ENCODE results near the gene CC2D2A. TPM values are rescaled to one million over a fixed set of nuclear protein-coding genes. Genes with fewer than 3 reads are reported as not detected.

Gene CC2D2A
- total and polyA plus RNA-seq, 10 of the 15 experiments (the other 5 are each of a cell fraction or from before 2014, with no cell fraction given), result 0.04 to 1.1 (median 0.26) TPM

GRCh38 chr4:15481961-15482745 is 12.5 kb downstream of the CC2D2A start:
- ATAC-seq (no peak), DNase-seq (ENCODE audit: low read depth, low spot score) (no peak), FAIRE-seq (no peak)
- SMC1A ChIA-PET (ENCODE audit: uncharacterized antibody, unreplicated experiment), result interaction anchor here (1.1 kb wide), 1 partner anchor 166 kb away, joined by 3 read pairs; no protein-coding TSS in a partner anchor
- Histone ChIP-seq H2AFZ (ENCODE audit: control insufficient read depth, low read depth, low read length) (no peak overlapping the region), H3K4me2 (ENCODE audit: control insufficient read depth, insufficient read depth) (no peak overlapping the region), H3K27ac (ENCODE audit: control insufficient read depth, insufficient read depth) (no peak overlapping the region), H3K36me3 (ENCODE audit: control insufficient read depth in 2 of 2, insufficient read depth in 2 of 2, low read length in 1 of 2) (no peaks in the 10 kb centered on the region), H3K9ac (ENCODE audit: control insufficient read depth, insufficient read depth, low read length) (no peak overlapping the region), H3K4me3 (no peak overlapping the region), H3K27me3 (replicated peaks in 1 of 2; ENCODE audit: control insufficient read depth in 2 of 2, insufficient read depth in 2 of 2, low read length in 1 of 2) (no peaks in the 10 kb centered on the region), H4K20me1 (ENCODE audit: control insufficient read depth, insufficient read depth) (no peaks in the 10 kb centered on the region), H3K9me3 (replicated peaks; ENCODE audit: control insufficient read depth, insufficient read depth, low read length) (no peaks in the 10 kb centered on the region), H3K79me2 (ENCODE audit: control insufficient read depth, insufficient read depth, low read length) (no peaks in the 10 kb centered on the region), H3K4me1 (ENCODE audit: control insufficient read depth, insufficient read depth, low read length) (no peaks in the 10 kb centered on the region)
- RAD21 ChIA-PET (ENCODE audit: unreplicated experiment), result no interaction called here
- POLR2A ChIA-PET, result no interaction called here
- TF ChIP-seq NKRF (conservative IDR thresholded peaks at IDR 0.05), result no peak
- TF ChIP-seq BMI1 (IDR thresholded peaks at IDR 0.05; ENCODE audit: borderline replicate concordance), result no peak
- TF ChIP-seq CTCF (IDR thresholded peaks at IDR 0.05 in 2 of 3, conservative IDR thresholded peaks at IDR 0.05 in 1 of 3; ENCODE audit: control insufficient read depth in 2 of 3, extremely low read depth in 1 of 3, insufficient read depth in 1 of 3, low read depth in 3 of 3, low read length in 3 of 3), result no peak
- no peak for TF ChIP-seq HDAC6 (IDR thresholded peaks at IDR 0.05; ENCODE audit: unreplicated experiment)
- no peak for TF ChIP-seq ZNF384 (IDR thresholded peaks at IDR 0.05; ENCODE audit: borderline replicate concordance, low read depth, low read length)
- no peak for TF ChIP-seq REST (IDR thresholded peaks at IDR 0.05; ENCODE audit: low read depth, low read length)
- CTCF ChIA-PET, result interaction anchor here (3.2 kb wide), 1 partner anchor 169 kb away, joined by 37 read pairs; no protein-coding TSS in a partner anchor
- BruUV-seq (replicated peaks), result no TSS peak
- intact Hi-C loops (cut with micrococcal nuclease; ENCODE audit: unreplicated experiment), result no loop called here
- 85% methylated on average over 2 of the region's 2 CpGs for WGBS (ENCODE audit: insufficient coverage, insufficient replicate concordance, low lambda C conversion rate, missing lambda C conversion rate)
- in situ Hi-C loops (cut with MboI), result no loop called here

Data from GM12878 (cell line).